ENCODE results near the gene LIN54.

- no peak for TF ChIP-seq CTCF (conservative IDR thresholded peaks at IDR 0.05; ENCODE audit: low read length)
- TF ChIP-seq EZH2phosphoT487 (IDR thresholded peaks at IDR 0.05; ENCODE audit: borderline replicate concordance): no peak
Measured at GRCh38 chr4:82906469-82906868, 104.2 kb downstream of the LIN54 start.
